ENCODE measurements around the gene ACTR10.

- TF ChIP-seq EZH2 (IDR thresholded peaks at IDR 0.05; ENCODE audit: borderline replicate concordance) (no peak), CTCF (IDR thresholded peaks at IDR 0.05; ENCODE audit: poor library complexity) (no peak)
These were observed 49.6 kb upstream of the ACTR10 start for GRCh38 chr14:58150243-58150805.

Measured in hepatocyte (in vitro differentiated cells).